HCT116 (cell line): ENCODE data around the gene ATRN. TPM values are rescaled to one million over a fixed set of nuclear protein-coding genes. Genes with fewer than 3 reads are reported as not detected.

Experiments used
- ATAC-seq: fragments of 200-7000 bp; cut with Tn5 transposase; 2 replicates; pipeline ENCODE4 v1.9.1; 2020; ENCODE audit warnings: mild to moderate bottlenecking, moderate library complexity
- BruUV-seq: library from RNA; stranded (reverse); fragments of 400-500 nt; replicated peaks from 2 replicates; lab custom pipeline; 2021; lab: Mats Ljungman, UMichigan
- CTCF ChIA-PET: fragments of 300-600 bp; sonication (Branson Sonifier 250); formaldehyde crosslinking; loops from one replicate; lab custom pipeline; 2021; ENCODE audit warnings: antibody characterized with exemption; lab: Charles Lee
- POLR2A ChIA-PET: fragments of 300-600, 350-600 bp; sonication (Branson Sonifier 250); formaldehyde crosslinking; loops from one replicate; lab custom pipeline; 2021; ENCODE audit warnings: antibody characterized with exemption; lab: Charles Lee
- RAD21 ChIA-PET, 2 experiments: fragments of 300-600 bp; sonication (Branson Sonifier 250); formaldehyde crosslinking; loops; one replicate each; lab custom pipeline; 2023; ENCODE audit warnings: low total read pairs in 2 of 2; ENCODE audit not compliant: uncharacterized antibody in 2 of 2, unreplicated experiment in 2 of 2, low non-redundant PET in 1 of 2; lab: Charles Lee
- DNase-seq: peaks from one replicate; pipeline ENCODE4 v3.0.0-alpha.2; 2010; ENCODE audit warnings: low read depth, low spot score
- H2AFZ ChIP-seq: fragments of 200-600 bp; shearing (Covaris generic), sonication (generic); 2 replicates; pipeline ENCODE4 v1.6.1; 2017; ENCODE audit warnings: low read depth, mixed run types, mixed read lengths, antibody characterized with exemption, low read length; ENCODE audit not compliant: poor library complexity, severe bottlenecking
- H3K27ac ChIP-seq: 2 replicates; pipeline ENCODE4 v1.5.1; 2012; ENCODE audit warnings: low read depth, low read length
- H3K27me3 ChIP-seq: fragments of 200-600 bp; sonication (generic); 2 replicates; pipeline ENCODE4 v1.6.1; 2016; ENCODE audit warnings: mixed run types, low read length, mixed read lengths; ENCODE audit not compliant: insufficient read depth
- H3K36me3 ChIP-seq, 2 experiments: fragments of 200-500 bp in 1 of 2; fragments of 200-600 bp in 1 of 2; sonication (Bioruptor generic) in 1 of 2; sonication (generic) in 1 of 2; 2 replicates each; pipeline versions ENCODE4 v1.5.1 to v1.6.1; 2014 to 2016; ENCODE audit warnings: low read length in 2 of 2, inconsistent platforms in 1 of 2, mixed read lengths in 1 of 2, mixed run types in 1 of 2; ENCODE audit not compliant: insufficient read depth in 2 of 2, control insufficient read depth in 1 of 2
- H3K4me1 ChIP-seq, 2 experiments: fragments of 200-600 bp in 1 of 2; sonication (generic) in 1 of 2; 2 replicates each; pipeline versions ENCODE4 v1.5.1 to v1.6.1; 2012 to 2017; ENCODE audit warnings: low read length in 2 of 2, inconsistent platforms in 1 of 2, mild to moderate bottlenecking in 1 of 2, mixed read lengths in 1 of 2, mixed run types in 1 of 2, moderate library complexity in 1 of 2; ENCODE audit not compliant: insufficient read depth in 2 of 2, control insufficient read depth in 1 of 2
- H3K4me2 ChIP-seq: fragments of 200-600 bp; sonication (generic); 2 replicates; pipeline ENCODE4 v1.6.1; 2017; ENCODE audit warnings: mixed run types, low read length, mixed read lengths
- H3K4me3 ChIP-seq, 2 experiments: fragments of 200-600 bp in 1 of 2; sonication (generic) in 1 of 2; replicated peaks in 1 of 2; 2 replicates each; pipeline ENCODE4 v1.5.1; 2011 to 2016; ENCODE audit warnings: low read length in 2 of 2, control low read depth in 1 of 2, low read depth in 1 of 2, mild to moderate bottlenecking in 1 of 2, mixed read lengths in 1 of 2, mixed run types in 1 of 2
- H3K79me2 ChIP-seq: fragments of 200-600 bp; sonication (generic); 2 replicates; pipeline ENCODE4 v1.6.1; 2017; ENCODE audit warnings: mild to moderate bottlenecking, mixed run types, low read length, moderate library complexity, mixed read lengths; ENCODE audit not compliant: insufficient read depth
- H3K9ac ChIP-seq: fragments of 200-600 bp; sonication (generic); 2 replicates; pipeline ENCODE4 v1.6.1; 2016; ENCODE audit warnings: low read length, mixed read lengths
- H3K9me2 ChIP-seq: fragments of 200-600 bp; sonication (generic), shearing (Covaris generic); 2 replicates; pipeline ENCODE4 v1.6.1; 2017; ENCODE audit warnings: mixed run types, mild to moderate bottlenecking, moderate library complexity; ENCODE audit not compliant: insufficient read depth
- H3K9me3 ChIP-seq, 2 experiments: fragments of 200-500 bp in 1 of 2; fragments of 200-600 bp in 1 of 2; sonication (Bioruptor generic) in 1 of 2; sonication (generic) in 1 of 2; 2 replicates each; pipeline ENCODE4 v1.6.1; 2014 to 2017; ENCODE audit warnings: low read length in 2 of 2, mixed read lengths in 2 of 2, inconsistent platforms in 1 of 2, low read depth in 1 of 2, mild to moderate bottlenecking in 1 of 2, mixed run types in 1 of 2, moderate library complexity in 1 of 2; ENCODE audit not compliant: control insufficient read depth in 1 of 2, insufficient read depth in 1 of 2
- H4K20me1 ChIP-seq: fragments of 200-600 bp; sonication (generic), shearing (Covaris generic); 2 replicates; pipeline ENCODE4 v1.6.1; 2017; ENCODE audit warnings: mixed run types, mild to moderate bottlenecking, moderate library complexity; ENCODE audit not compliant: insufficient read depth
- ATF3 ChIP-seq: IDR thresholded peaks from 2 replicates; pipeline ENCODE4 v1.6.1; 2012
- CEBPB ChIP-seq: IDR thresholded peaks from 2 replicates; pipeline ENCODE4 v1.6.1; 2012; ENCODE audit warnings: low read depth
- EZH2 ChIP-seq: fragments of 200-600 bp; sonication (generic); IDR thresholded peaks from 2 replicates; pipeline ENCODE4 v1.6.1; 2017; ENCODE audit warnings: antibody characterized with exemption, mixed run types
- POLR2AphosphoS5 ChIP-seq: IDR thresholded peaks from 2 replicates; pipeline ENCODE4 v1.6.1; 2011; ENCODE audit warnings: mild to moderate bottlenecking, low read depth, low read length, moderate library complexity
- RAD21 ChIP-seq: IDR thresholded peaks from 2 replicates; pipeline ENCODE4 v1.6.1; 2012; ENCODE audit warnings: low read depth, mild to moderate bottlenecking
- REST ChIP-seq: IDR thresholded peaks from 2 replicates; pipeline ENCODE4 v1.6.1; 2012; ENCODE audit warnings: low read depth
- SIN3A ChIP-seq: IDR thresholded peaks from 2 replicates; pipeline ENCODE4 v1.6.1; 2012; ENCODE audit warnings: low read depth
- SP1 ChIP-seq: IDR thresholded peaks from 2 replicates; pipeline ENCODE4 v1.6.1; 2012; ENCODE audit warnings: low read depth
- TCF7L2 ChIP-seq: IDR thresholded peaks from 2 replicates; pipeline ENCODE4 v1.7.0; 2011; ENCODE audit warnings: borderline replicate concordance, inconsistent platforms; ENCODE audit not compliant: insufficient read depth, insufficient read length; ENCODE audit errors: extremely low read depth
- ZNF274 ChIP-seq: fragments of 200-500 bp; sonication (Bioruptor generic); IDR thresholded peaks from 2 replicates; pipeline ENCODE4 v1.6.1; 2014; ENCODE audit warnings: mild to moderate bottlenecking, low read depth, low read length, inconsistent platforms
- intact Hi-C: fragments of 100-400 bp; cut with micrococcal nuclease; formaldehyde crosslinking; loops from 2 replicates; pipeline ENCODE4 v1.10.0; 2022
- total RNA-seq: library from RNA; stranded (reverse); gene quantifications from one replicate; pipeline ENCODE4 v1.2.1, GENCODE V29; 2021; ENCODE audit not compliant: unreplicated experiment
- TF ChIP-seq, protein P1 (sequence below), 3 experiments: fragments of 200-600 bp in 1 of 3; sonication (generic) in 1 of 3; IDR thresholded peaks in 2 of 3; conservative IDR thresholded peaks in 1 of 3; 2 replicates each; pipeline ENCODE4 v1.5.1; 2012 to 2017; ENCODE audit warnings: low read depth in 2 of 3, low read length in 2 of 3, antibody characterized with exemption in 1 of 3, borderline replicate concordance in 1 of 3, control low read depth in 1 of 3, mild to moderate bottlenecking in 1 of 3, mixed read lengths in 1 of 3, mixed run types in 1 of 3, moderate library complexity in 1 of 3; ENCODE audit not compliant: insufficient read depth in 1 of 3

ATRN gene
- total RNA-seq, 1 experiment from 2014 or later: 24.4 TPM

- H3K9me2 ChIP-seq: no peaks in the 10 kb centered on the region
- no peaks in the 10 kb centered on the region for H4K20me1 ChIP-seq
- H3K9me3 ChIP-seq: no peaks in the 10 kb centered on the region
- no peak overlapping the region for H3K9ac ChIP-seq
- BruUV-seq: no TSS peak
- RAD21 ChIA-PET: interaction anchor here (0.6 to 1.3 kb wide), 3 partner anchors 93 to 148 kb away, joined by 3 to 8 read pairs (median 3); partner anchors contain the start of gene ATRN (in 1 of the 2)
- no peak overlapping the region for H3K4me2 ChIP-seq
- POLR2A ChIA-PET: no interaction called here
- no peak overlapping the region for H3K4me3 ChIP-seq
- no peaks in the 10 kb centered on the region for H3K4me1 ChIP-seq
- peak; percentile 77 for ATAC-seq
- DNase-seq: peak; percentile 41
- CTCF ChIA-PET: interaction anchor here (0.6 to 3.0 kb wide), 18 partner anchors 8 to 218 kb away, joined by 3 to 30 read pairs (median 4); partner anchors contain the start of genes ADISSP and SPEF1
- H3K79me2 ChIP-seq: no peaks in the 10 kb centered on the region
- intact Hi-C loops: loop anchor here (1.0 to 5.0 kb wide), 2 partner anchors 147 to 204 kb away; partner anchors contain the start of gene ADISSP
- H3K27me3 ChIP-seq: no peaks in the 10 kb centered on the region
- TF ChIP-seq, protein P1, sequence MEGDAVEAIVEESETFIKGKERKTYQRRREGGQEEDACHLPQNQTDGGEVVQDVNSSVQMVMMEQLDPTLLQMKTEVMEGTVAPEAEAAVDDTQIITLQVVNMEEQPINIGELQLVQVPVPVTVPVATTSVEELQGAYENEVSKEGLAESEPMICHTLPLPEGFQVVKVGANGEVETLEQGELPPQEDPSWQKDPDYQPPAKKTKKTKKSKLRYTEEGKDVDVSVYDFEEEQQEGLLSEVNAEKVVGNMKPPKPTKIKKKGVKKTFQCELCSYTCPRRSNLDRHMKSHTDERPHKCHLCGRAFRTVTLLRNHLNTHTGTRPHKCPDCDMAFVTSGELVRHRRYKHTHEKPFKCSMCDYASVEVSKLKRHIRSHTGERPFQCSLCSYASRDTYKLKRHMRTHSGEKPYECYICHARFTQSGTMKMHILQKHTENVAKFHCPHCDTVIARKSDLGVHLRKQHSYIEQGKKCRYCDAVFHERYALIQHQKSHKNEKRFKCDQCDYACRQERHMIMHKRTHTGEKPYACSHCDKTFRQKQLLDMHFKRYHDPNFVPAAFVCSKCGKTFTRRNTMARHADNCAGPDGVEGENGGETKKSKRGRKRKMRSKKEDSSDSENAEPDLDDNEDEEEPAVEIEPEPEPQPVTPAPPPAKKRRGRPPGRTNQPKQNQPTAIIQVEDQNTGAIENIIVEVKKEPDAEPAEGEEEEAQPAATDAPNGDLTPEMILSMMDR (IDR thresholded peaks at IDR 0.05 in 2 of 3, conservative IDR thresholded peaks at IDR 0.05 in 1 of 3; ENCODE audit: borderline replicate concordance in 1 of 3, insufficient read depth in 1 of 3, low read depth in 2 of 3, low read length in 2 of 3): peak; percentile 57 to 83 (median 77)
- peak; percentile 76 for TF ChIP-seq RAD21
- no peak for TF ChIP-seq TCF7L2
- TF ChIP-seq, all 23 proteins: peak for 2
- Histone ChIP-seq H3K36me3 (0 out of 4 replicates have a peak, but pooled peaks cover 0 to 2% of the 10 kb centered on the region in 2 experiments), H2AFZ (no peak overlapping the region), H3K27ac (no peak overlapping the region)
These were observed 92.8 kb downstream of the ATRN start for GRCh38 chr20:3563548-3564177.

DNA sequence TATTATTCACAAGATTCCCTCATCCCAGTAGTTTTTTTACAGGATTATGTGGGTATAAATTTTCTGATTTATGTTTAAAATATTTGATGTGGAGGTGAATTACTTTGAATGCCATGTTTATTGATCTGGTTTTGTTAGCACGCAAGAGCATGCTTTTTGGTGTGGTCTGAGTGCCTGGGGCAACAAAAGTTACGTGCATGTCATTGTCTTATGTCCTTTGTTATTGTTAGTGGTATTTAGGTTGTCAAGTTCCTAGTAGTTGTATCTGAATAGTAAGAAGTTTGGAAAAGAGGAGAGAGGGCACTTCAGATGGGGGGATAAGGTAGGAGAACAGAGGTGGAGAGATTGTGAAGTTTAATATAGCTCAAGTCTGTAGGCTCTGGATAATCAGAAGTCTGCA is 95.0 kb downstream of the ATRN start:
- no peaks in the 10 kb centered on the region for H3K4me1 ChIP-seq
- BruUV-seq: no TSS peak
- CTCF ChIA-PET: no interaction called here
- H3K27ac ChIP-seq: no peak overlapping the region
- no peaks in the 10 kb centered on the region for H4K20me1 ChIP-seq
- no peaks in the 10 kb centered on the region for H3K79me2 ChIP-seq
- RAD21 ChIA-PET: no interaction called here
- DNase-seq (no peak), ATAC-seq (no peak)
- no peak overlapping the region for H3K4me3 ChIP-seq
- intact Hi-C loops: no loop called here
- H3K9me2 ChIP-seq: no peaks in the 10 kb centered on the region
- POLR2A ChIA-PET: no interaction called here
- no peak overlapping the region for H3K4me2 ChIP-seq
- H3K36me3 ChIP-seq: 0 out of 4 replicates have a peak, but pooled peaks cover 0 to 2% of the 10 kb centered on the region in 2 experiments
- H3K9ac ChIP-seq: no peak overlapping the region
- H2AFZ ChIP-seq: no peak overlapping the region
- H3K9me3 ChIP-seq: no peaks in the 10 kb centered on the region
- H3K27me3 ChIP-seq: no peaks in the 10 kb centered on the region
- TF ChIP-seq SP1 (no peak), REST (no peak), ZNF274 (no peak), RAD21 (no peak), ATF3 (no peak), EZH2 (no peak), TCF7L2 (no peak), POLR2AphosphoS5 (no peak), SIN3A (no peak), CEBPB (no peak)
